Neural progenitor cell (in vitro differentiated cells): ENCODE results near the gene PTCH1.

Experiments
- CTCF ChIP-seq: fragments of 200-600 bp; sonication (generic); IDR thresholded peaks from 2 replicates; pipeline ENCODE4 v1.5.1; 2017; ENCODE audit warnings: antibody characterized with exemption, mild to moderate bottlenecking
- EZH2 ChIP-seq: fragments of 200-600 bp; sonication (generic); IDR thresholded peaks from 2 replicates; pipeline ENCODE4 v1.6.1; 2017; ENCODE audit warnings: antibody characterized with exemption, mild to moderate bottlenecking, moderate library complexity
- EZH2phosphoT487 ChIP-seq: fragments of 200-600 bp; sonication (generic); IDR thresholded peaks from 2 replicates; pipeline ENCODE4 v1.6.1; 2017; ENCODE audit warnings: antibody characterized with exemption

GRCh38 chr9:95556521-95556920 is 39.8 kb upstream of the PTCH1 start:
- TF ChIP-seq CTCF (no peak), EZH2phosphoT487 (no peak), EZH2 (no peak)
